ENCODE results near the gene PRMT7. TPM values are rescaled to one million over a fixed set of nuclear protein-coding genes. Genes with fewer than 3 reads are reported as not detected.
A peak's percentile ranks its signal among the peaks of the same experiment; 100 is the strongest.

PRMT7 gene
- polyA plus RNA-seq, 1 donor (not counting 4 experiments of a cell fraction or from before 2014, with no cell fraction given) = 27.4 TPM

DNA sequence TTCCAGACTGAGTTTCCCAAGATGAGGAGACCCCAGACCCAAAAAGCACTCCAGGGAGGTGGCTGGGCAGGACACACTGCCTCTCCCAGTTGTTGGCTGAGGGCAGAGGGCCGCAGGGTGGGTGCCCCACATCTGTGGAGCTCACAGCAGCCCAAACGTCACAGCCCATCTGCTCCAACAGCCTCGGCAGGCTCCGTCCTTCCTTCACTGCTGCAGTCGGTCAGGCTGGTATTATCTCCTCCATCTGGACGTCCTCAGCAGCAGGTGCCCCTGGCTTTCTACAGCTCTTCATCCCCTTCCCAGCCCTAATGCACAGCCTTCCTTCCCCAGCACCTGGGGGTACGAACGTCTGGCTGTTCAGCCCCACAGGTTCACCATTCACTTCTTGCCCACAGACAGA is 55.2 kb downstream of the PRMT7 start:
- Histone ChIP-seq H3K36me3 (ENCODE audit: control insufficient read depth in 2 of 2, extremely low read depth in 1 of 2, insufficient read depth in 2 of 2, low read length in 2 of 2) (no peaks in the 10 kb centered on the region), H2AFZ (ENCODE audit: control insufficient read depth, low read length) (no peak overlapping the region), H3K9me1 (ENCODE audit: control insufficient read depth, extremely low read depth, insufficient read depth, low read length) (no peaks in the 10 kb centered on the region), H3K27ac (ENCODE audit: control insufficient read depth, insufficient read depth, low read length) (no peak overlapping the region), H3K27me3 (ENCODE audit: control insufficient read depth, extremely low read depth, insufficient read depth, low read length) (peaks cover 38% of the 10 kb centered on the region), H3K9me3 (ENCODE audit: control insufficient read depth, low read depth, low read length) (no peaks in the 10 kb centered on the region), H4K20me1 (ENCODE audit: control insufficient read depth, extremely low read depth, insufficient read depth, low read length) (no peaks in the 10 kb centered on the region), H3K9ac (ENCODE audit: control insufficient read depth, extremely low read depth, insufficient read depth, low read length) (no peak overlapping the region), H3K4me3 (ENCODE audit: control insufficient read depth in 2 of 3, extremely low read depth in 1 of 3, insufficient read depth in 2 of 3, low read depth in 1 of 3, low read length in 3 of 3) (no peak overlapping the region), H3K79me2 (ENCODE audit: control insufficient read depth, insufficient read depth, low read length) (no peaks in the 10 kb centered on the region), H3K4me1 (ENCODE audit: control insufficient read depth, extremely low read depth, insufficient read depth, low read length) (no peaks in the 10 kb centered on the region), H3K4me2 (ENCODE audit: control insufficient read depth, extremely low read depth, insufficient read depth, low read depth, low read length) (no peak overlapping the region)
- no peak for TF ChIP-seq EZH2 (IDR thresholded peaks at IDR 0.05; ENCODE audit: low read length)
- TF ChIP-seq, protein P1, sequence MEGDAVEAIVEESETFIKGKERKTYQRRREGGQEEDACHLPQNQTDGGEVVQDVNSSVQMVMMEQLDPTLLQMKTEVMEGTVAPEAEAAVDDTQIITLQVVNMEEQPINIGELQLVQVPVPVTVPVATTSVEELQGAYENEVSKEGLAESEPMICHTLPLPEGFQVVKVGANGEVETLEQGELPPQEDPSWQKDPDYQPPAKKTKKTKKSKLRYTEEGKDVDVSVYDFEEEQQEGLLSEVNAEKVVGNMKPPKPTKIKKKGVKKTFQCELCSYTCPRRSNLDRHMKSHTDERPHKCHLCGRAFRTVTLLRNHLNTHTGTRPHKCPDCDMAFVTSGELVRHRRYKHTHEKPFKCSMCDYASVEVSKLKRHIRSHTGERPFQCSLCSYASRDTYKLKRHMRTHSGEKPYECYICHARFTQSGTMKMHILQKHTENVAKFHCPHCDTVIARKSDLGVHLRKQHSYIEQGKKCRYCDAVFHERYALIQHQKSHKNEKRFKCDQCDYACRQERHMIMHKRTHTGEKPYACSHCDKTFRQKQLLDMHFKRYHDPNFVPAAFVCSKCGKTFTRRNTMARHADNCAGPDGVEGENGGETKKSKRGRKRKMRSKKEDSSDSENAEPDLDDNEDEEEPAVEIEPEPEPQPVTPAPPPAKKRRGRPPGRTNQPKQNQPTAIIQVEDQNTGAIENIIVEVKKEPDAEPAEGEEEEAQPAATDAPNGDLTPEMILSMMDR (optimal IDR thresholded peaks at IDR 0.05 in 1 of 3, IDR thresholded peaks at IDR 0.05 in 1 of 3, conservative IDR thresholded peaks at IDR 0.05 in 1 of 3; ENCODE audit: extremely low read depth in 1 of 3, insufficient read depth in 2 of 3, low read length in 3 of 3) = no peak
- DNase-seq (ENCODE audit: low read depth, low spot score) = no peak
- FAIRE-seq = no peak
- dilution Hi-C loops (cut with MboI; ENCODE audit: extremely low pct_ligation_motif_present, low sequenced_read_pairs) = no loop called here

DNA sequence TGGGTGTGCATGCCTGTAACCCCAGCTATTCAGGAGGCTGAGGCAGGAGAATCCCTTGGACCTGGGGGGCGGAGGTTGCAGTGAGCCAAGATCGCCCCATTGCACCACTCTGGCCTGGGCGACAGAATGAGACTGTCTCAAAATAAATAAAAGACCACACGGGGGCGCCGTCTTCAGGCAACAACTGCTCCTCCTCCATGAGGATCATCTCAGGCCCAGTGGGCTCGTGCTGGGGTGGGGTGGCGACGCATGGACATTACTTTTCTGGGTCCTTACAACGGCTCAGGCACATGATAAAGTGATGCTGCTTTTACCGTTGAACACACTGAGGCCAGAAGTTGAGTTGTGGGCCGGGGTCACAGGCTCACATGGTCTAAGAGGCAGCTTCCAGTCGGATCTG is 56.2 kb downstream of the PRMT7 start:
- H3K4me3 ChIP-seq (ENCODE audit: control insufficient read depth in 2 of 3, extremely low read depth in 1 of 3, insufficient read depth in 2 of 3, low read depth in 1 of 3, low read length in 3 of 3) = no peak overlapping the region
- H3K9me3 ChIP-seq (ENCODE audit: control insufficient read depth, low read depth, low read length) = no peaks in the 10 kb centered on the region
- FAIRE-seq (no peak), DNase-seq (ENCODE audit: low read depth, low spot score) (no peak)
- H3K27ac ChIP-seq (ENCODE audit: control insufficient read depth, insufficient read depth, low read length) = no peak overlapping the region
- H2AFZ ChIP-seq (ENCODE audit: control insufficient read depth, low read length) = no peak overlapping the region
- H3K36me3 ChIP-seq (ENCODE audit: control insufficient read depth in 2 of 2, extremely low read depth in 1 of 2, insufficient read depth in 2 of 2, low read length in 2 of 2) = no peaks in the 10 kb centered on the region
- no peaks in the 10 kb centered on the region for H3K4me1 ChIP-seq (ENCODE audit: control insufficient read depth, extremely low read depth, insufficient read depth, low read length)
- no peaks in the 10 kb centered on the region for H3K79me2 ChIP-seq (ENCODE audit: control insufficient read depth, insufficient read depth, low read length)
- H3K9me1 ChIP-seq (ENCODE audit: control insufficient read depth, extremely low read depth, insufficient read depth, low read length) = no peaks in the 10 kb centered on the region
- TF ChIP-seq, protein P1 (optimal IDR thresholded peaks at IDR 0.05 in 1 of 3, IDR thresholded peaks at IDR 0.05 in 1 of 3, conservative IDR thresholded peaks at IDR 0.05 in 1 of 3; ENCODE audit: extremely low read depth in 1 of 3, insufficient read depth in 2 of 3, low read length in 3 of 3) = peak; percentile 30 to 62 (median 59)
- no peak for TF ChIP-seq EZH2 (IDR thresholded peaks at IDR 0.05; ENCODE audit: low read length)
- H3K4me2 ChIP-seq (ENCODE audit: control insufficient read depth, extremely low read depth, insufficient read depth, low read depth, low read length) = no peak overlapping the region
- no peaks in the 10 kb centered on the region for H4K20me1 ChIP-seq (ENCODE audit: control insufficient read depth, extremely low read depth, insufficient read depth, low read length)
- H3K27me3 ChIP-seq (ENCODE audit: control insufficient read depth, extremely low read depth, insufficient read depth, low read length) = peaks cover 38% of the 10 kb centered on the region
- H3K9ac ChIP-seq (ENCODE audit: control insufficient read depth, extremely low read depth, insufficient read depth, low read length) = no peak overlapping the region
- dilution Hi-C loops (cut with MboI; ENCODE audit: extremely low pct_ligation_motif_present, low sequenced_read_pairs) = no loop called here

Measured in keratinocyte (primary cell).